Activated T-cell treated with anti-CD3 and anti-CD28 coated beads for 1 hour (primary cell): ENCODE results near the gene ERGIC1.

Experiments
- DNase-seq: peaks from one replicate; pipeline ENCODE4 v3.0.0-alpha.2; 2020; ENCODE audit warnings: low read depth

The ERGIC1 gene

GRCh38 chr5:172866378-172866777 lies 32.3 kb downstream of the ERGIC1 start:
- no peak for DNase-seq

GRCh38 chr5:172866802-172867748 lies 33.0 kb downstream of the ERGIC1 start:
- DNase-seq = no peak

- DNase-seq = no peak
Measured at GRCh38 chr5:172867761-172868435, 33.8 kb downstream of the ERGIC1 start.

GRCh38 chr5:172868436-172868923 lies 34.4 kb downstream of the ERGIC1 start:
- no peak for DNase-seq

- no peak for DNase-seq
Measured at GRCh38 chr5:172868924-172869591, 35.0 kb downstream of the ERGIC1 start.

- DNase-seq = no peak
Measured at GRCh38 chr5:172869691-172870090, 35.6 kb downstream of the ERGIC1 start.

- DNase-seq = no peak
Measured at GRCh38 chr5:172870291-172870714, 36.3 kb downstream of the ERGIC1 start.

GRCh38 chr5:172870715-172871461 lies 36.8 kb downstream of the ERGIC1 start:
- no peak for DNase-seq

- no peak for DNase-seq
Measured at GRCh38 chr5:172871536-172871935, 37.5 kb downstream of the ERGIC1 start.

- no peak for DNase-seq
Measured at GRCh38 chr5:172871982-172872381, 37.9 kb downstream of the ERGIC1 start.

- no peak for DNase-seq
Measured at GRCh38 chr5:172872997-172873491, 39.0 kb downstream of the ERGIC1 start.

GRCh38 chr5:172873513-172873912 lies 39.5 kb downstream of the ERGIC1 start:
- DNase-seq = no peak

- no peak for DNase-seq
Measured at GRCh38 chr5:172874647-172875504, 40.8 kb downstream of the ERGIC1 start.

- DNase-seq = no peak
Measured at GRCh38 chr5:172875505-172876279, 41.6 kb downstream of the ERGIC1 start.

GRCh38 chr5:172876578-172876977 lies 42.5 kb downstream of the ERGIC1 start:
- no peak for DNase-seq

GRCh38 chr5:172877466-172878260 lies 43.6 kb downstream of the ERGIC1 start:
- DNase-seq = no peak

GRCh38 chr5:172878585-172878932 lies 44.5 kb downstream of the ERGIC1 start:
- DNase-seq = no peak

- DNase-seq = no peak
Measured at GRCh38 chr5:172878933-172879752, 45.1 kb downstream of the ERGIC1 start.
